GM19025 (cell line): Measurements from ENCODE around the gene ABCB9.
"Not testable (repeated sequence)": the region's sequence is repeated elsewhere in the genome, so short reads cannot be mapped to it uniquely, and the experiment has no call there.

Experiments
- ATAC-seq: cut with Tn5 transposase; IDR thresholded peaks from one replicate; pipeline ENCODE4 v1.9.1; 2021; ENCODE audit warnings: mild to moderate bottlenecking, low read depth, moderate library complexity; ENCODE audit not compliant: unreplicated experiment

The ABCB9 gene

GRCh38 chr12:122944605-122945592 lies 21.4 kb downstream of the ABCB9 start:
- ATAC-seq: no peak

- ATAC-seq: no peak
Observed at GRCh38 chr12:122943196-122943595, 23.1 kb downstream of the ABCB9 start.

GRCh38 chr12:122942637-122943036 lies 23.6 kb downstream of the ABCB9 start:
- no peak for ATAC-seq

- ATAC-seq: not testable (repeated sequence)
Observed at GRCh38 chr12:122941351-122941750, 24.9 kb downstream of the ABCB9 start.

GRCh38 chr12:122939125-122939524 lies 27.1 kb downstream of the ABCB9 start:
- no peak for ATAC-seq

- ATAC-seq: no peak
Observed at GRCh38 chr12:122937622-122938091, 28.6 kb downstream of the ABCB9 start.

GRCh38 chr12:122935318-122935717 lies 30.9 kb downstream of the ABCB9 start:
- no peak for ATAC-seq

- ATAC-seq: no peak
Observed at GRCh38 chr12:122934722-122935121, 31.5 kb downstream of the ABCB9 start.

- no peak for ATAC-seq
Observed at GRCh38 chr12:122932207-122932606, 34.1 kb downstream of the ABCB9 start.

- ATAC-seq: no peak
Observed at GRCh38 chr12:122929812-122930211, 36.5 kb downstream of the ABCB9 start.

- no peak for ATAC-seq
Observed at GRCh38 chr12:122929148-122929538, 37.1 kb downstream of the ABCB9 start.

GRCh38 chr12:122928404-122929147 lies 37.7 kb downstream of the ABCB9 start:
- ATAC-seq: no peak

- no peak for ATAC-seq
Observed at GRCh38 chr12:122927756-122928403, 38.4 kb downstream of the ABCB9 start.

- no peak for ATAC-seq
Observed at GRCh38 chr12:122921917-122922316, 44.3 kb downstream of the ABCB9 start.

- no peak for ATAC-seq
Observed at GRCh38 chr12:122920687-122921086, 45.6 kb downstream of the ABCB9 start.

GRCh38 chr12:122918827-122919226 lies 47.4 kb downstream of the ABCB9 start:
- ATAC-seq: no peak

GRCh38 chr12:122917507-122918121 lies 48.6 kb downstream of the ABCB9 start:
- ATAC-seq: no peak

- ATAC-seq: no peak
Observed at GRCh38 chr12:122909442-122910288, 56.6 kb downstream of the ABCB9 start.

- ATAC-seq: no peak
Observed at GRCh38 chr12:122908915-122909314, 57.3 kb downstream of the ABCB9 start.
